HCT116 (cell line): Measurements from ENCODE around the gene LAMA1. TPM values are rescaled to one million over a fixed set of nuclear protein-coding genes. Genes with fewer than 3 reads are reported as not detected.

Experiments
- ATAC-seq: fragments of 200-7000 bp; cut with Tn5 transposase; 2 replicates; pipeline ENCODE4 v1.9.1; 2020; ENCODE audit warnings: mild to moderate bottlenecking, moderate library complexity
- BruUV-seq: library from RNA; stranded (reverse); fragments of 400-500 nt; replicated peaks from 2 replicates; lab custom pipeline; 2021; lab: Mats Ljungman, UMichigan
- CTCF ChIA-PET: fragments of 300-600 bp; sonication (Branson Sonifier 250); formaldehyde crosslinking; loops from one replicate; lab custom pipeline; 2021; ENCODE audit warnings: antibody characterized with exemption; lab: Charles Lee
- POLR2A ChIA-PET: fragments of 300-600, 350-600 bp; sonication (Branson Sonifier 250); formaldehyde crosslinking; loops from one replicate; lab custom pipeline; 2021; ENCODE audit warnings: antibody characterized with exemption; lab: Charles Lee
- RAD21 ChIA-PET, 2 experiments: fragments of 300-600 bp; sonication (Branson Sonifier 250); formaldehyde crosslinking; loops; one replicate each; lab custom pipeline; 2023; ENCODE audit warnings: low total read pairs in 2 of 2; ENCODE audit not compliant: uncharacterized antibody in 2 of 2, unreplicated experiment in 2 of 2, low non-redundant PET in 1 of 2; lab: Charles Lee
- DNase-seq: peaks from one replicate; pipeline ENCODE4 v3.0.0-alpha.2; 2010; ENCODE audit warnings: low read depth, low spot score
- H2AFZ ChIP-seq: fragments of 200-600 bp; shearing (Covaris generic), sonication (generic); 2 replicates; pipeline ENCODE4 v1.6.1; 2017; ENCODE audit warnings: low read depth, mixed run types, mixed read lengths, antibody characterized with exemption, low read length; ENCODE audit not compliant: poor library complexity, severe bottlenecking
- H3K27ac ChIP-seq: 2 replicates; pipeline ENCODE4 v1.5.1; 2012; ENCODE audit warnings: low read depth, low read length
- H3K27me3 ChIP-seq: fragments of 200-600 bp; sonication (generic); 2 replicates; pipeline ENCODE4 v1.6.1; 2016; ENCODE audit warnings: mixed run types, low read length, mixed read lengths; ENCODE audit not compliant: insufficient read depth
- H3K36me3 ChIP-seq, 2 experiments: fragments of 200-500 bp in 1 of 2; fragments of 200-600 bp in 1 of 2; sonication (Bioruptor generic) in 1 of 2; sonication (generic) in 1 of 2; 2 replicates each; pipeline versions ENCODE4 v1.5.1 to v1.6.1; 2014 to 2016; ENCODE audit warnings: low read length in 2 of 2, inconsistent platforms in 1 of 2, mixed read lengths in 1 of 2, mixed run types in 1 of 2; ENCODE audit not compliant: insufficient read depth in 2 of 2, control insufficient read depth in 1 of 2
- H3K4me1 ChIP-seq, 2 experiments: fragments of 200-600 bp in 1 of 2; sonication (generic) in 1 of 2; 2 replicates each; pipeline versions ENCODE4 v1.5.1 to v1.6.1; 2012 to 2017; ENCODE audit warnings: low read length in 2 of 2, inconsistent platforms in 1 of 2, mild to moderate bottlenecking in 1 of 2, mixed read lengths in 1 of 2, mixed run types in 1 of 2, moderate library complexity in 1 of 2; ENCODE audit not compliant: insufficient read depth in 2 of 2, control insufficient read depth in 1 of 2
- H3K4me2 ChIP-seq: fragments of 200-600 bp; sonication (generic); 2 replicates; pipeline ENCODE4 v1.6.1; 2017; ENCODE audit warnings: mixed run types, low read length, mixed read lengths
- H3K4me3 ChIP-seq, 2 experiments: fragments of 200-600 bp in 1 of 2; sonication (generic) in 1 of 2; replicated peaks in 1 of 2; 2 replicates each; pipeline ENCODE4 v1.5.1; 2011 to 2016; ENCODE audit warnings: low read length in 2 of 2, control low read depth in 1 of 2, low read depth in 1 of 2, mild to moderate bottlenecking in 1 of 2, mixed read lengths in 1 of 2, mixed run types in 1 of 2
- H3K79me2 ChIP-seq: fragments of 200-600 bp; sonication (generic); 2 replicates; pipeline ENCODE4 v1.6.1; 2017; ENCODE audit warnings: mild to moderate bottlenecking, mixed run types, low read length, moderate library complexity, mixed read lengths; ENCODE audit not compliant: insufficient read depth
- H3K9ac ChIP-seq: fragments of 200-600 bp; sonication (generic); 2 replicates; pipeline ENCODE4 v1.6.1; 2016; ENCODE audit warnings: low read length, mixed read lengths
- H3K9me2 ChIP-seq: fragments of 200-600 bp; sonication (generic), shearing (Covaris generic); 2 replicates; pipeline ENCODE4 v1.6.1; 2017; ENCODE audit warnings: mixed run types, mild to moderate bottlenecking, moderate library complexity; ENCODE audit not compliant: insufficient read depth
- H3K9me3 ChIP-seq, 2 experiments: fragments of 200-500 bp in 1 of 2; fragments of 200-600 bp in 1 of 2; sonication (Bioruptor generic) in 1 of 2; sonication (generic) in 1 of 2; 2 replicates each; pipeline ENCODE4 v1.6.1; 2014 to 2017; ENCODE audit warnings: low read length in 2 of 2, mixed read lengths in 2 of 2, inconsistent platforms in 1 of 2, low read depth in 1 of 2, mild to moderate bottlenecking in 1 of 2, mixed run types in 1 of 2, moderate library complexity in 1 of 2; ENCODE audit not compliant: control insufficient read depth in 1 of 2, insufficient read depth in 1 of 2
- H4K20me1 ChIP-seq: fragments of 200-600 bp; sonication (generic), shearing (Covaris generic); 2 replicates; pipeline ENCODE4 v1.6.1; 2017; ENCODE audit warnings: mixed run types, mild to moderate bottlenecking, moderate library complexity; ENCODE audit not compliant: insufficient read depth
- ATF3 ChIP-seq: IDR thresholded peaks from 2 replicates; pipeline ENCODE4 v1.6.1; 2012
- CBX3 ChIP-seq: IDR thresholded peaks from 2 replicates; pipeline ENCODE4 v1.6.1; 2012; ENCODE audit warnings: low read depth
- CEBPB ChIP-seq: IDR thresholded peaks from 2 replicates; pipeline ENCODE4 v1.6.1; 2012; ENCODE audit warnings: low read depth
- CTCF ChIP-seq, 3 experiments: fragments of 200-600 bp in 1 of 3; sonication (generic) in 1 of 3; IDR thresholded peaks in 2 of 3; conservative IDR thresholded peaks in 1 of 3; 2 replicates each; pipeline ENCODE4 v1.5.1; 2012 to 2017; ENCODE audit warnings: low read depth in 2 of 3, low read length in 2 of 3, antibody characterized with exemption in 1 of 3, borderline replicate concordance in 1 of 3, control low read depth in 1 of 3, mild to moderate bottlenecking in 1 of 3, mixed read lengths in 1 of 3, mixed run types in 1 of 3, moderate library complexity in 1 of 3; ENCODE audit not compliant: insufficient read depth in 1 of 3
- ELF1 ChIP-seq: IDR thresholded peaks from 2 replicates; pipeline ENCODE4 v1.6.1; 2012; ENCODE audit warnings: low read depth, borderline replicate concordance
- EZH2 ChIP-seq: fragments of 200-600 bp; sonication (generic); IDR thresholded peaks from 2 replicates; pipeline ENCODE4 v1.6.1; 2017; ENCODE audit warnings: antibody characterized with exemption, mixed run types
- EZH2phosphoT487 ChIP-seq: fragments of 200-600 bp; IDR thresholded peaks from 2 replicates; pipeline ENCODE4 v1.6.1; 2018; ENCODE audit warnings: antibody characterized with exemption, borderline replicate concordance
- FOSL1 ChIP-seq: IDR thresholded peaks from 2 replicates; pipeline ENCODE4 v1.6.1; 2012; ENCODE audit warnings: low read depth
- JUND ChIP-seq: IDR thresholded peaks from 2 replicates; pipeline ENCODE4 v1.6.1; 2012
- POLR2A ChIP-seq: IDR thresholded peaks from 2 replicates; pipeline ENCODE4 v1.7.0; 2011; ENCODE audit warnings: borderline replicate concordance; ENCODE audit not compliant: insufficient read depth, insufficient read length; ENCODE audit errors: extremely low read depth
- RAD21 ChIP-seq: IDR thresholded peaks from 2 replicates; pipeline ENCODE4 v1.6.1; 2012; ENCODE audit warnings: low read depth, mild to moderate bottlenecking
- REST ChIP-seq: IDR thresholded peaks from 2 replicates; pipeline ENCODE4 v1.6.1; 2012; ENCODE audit warnings: low read depth
- SIN3A ChIP-seq: IDR thresholded peaks from 2 replicates; pipeline ENCODE4 v1.6.1; 2012; ENCODE audit warnings: low read depth
- YY1 ChIP-seq: IDR thresholded peaks from 2 replicates; pipeline ENCODE4 v1.6.1; 2011; ENCODE audit warnings: low read length, low read depth, moderate library complexity, mild to moderate bottlenecking; ENCODE audit not compliant: insufficient replicate concordance; ENCODE audit errors: extremely low read depth
- ZBTB33 ChIP-seq: IDR thresholded peaks from 2 replicates; pipeline ENCODE4 v1.6.1; 2011; ENCODE audit warnings: mild to moderate bottlenecking, low read length, moderate library complexity; ENCODE audit not compliant: insufficient replicate concordance; ENCODE audit errors: extremely low read depth
- ZNF274 ChIP-seq: fragments of 200-500 bp; sonication (Bioruptor generic); IDR thresholded peaks from 2 replicates; pipeline ENCODE4 v1.6.1; 2014; ENCODE audit warnings: mild to moderate bottlenecking, low read depth, low read length, inconsistent platforms
- intact Hi-C: fragments of 100-400 bp; cut with micrococcal nuclease; formaldehyde crosslinking; loops from 2 replicates; pipeline ENCODE4 v1.10.0; 2022
- total RNA-seq: library from RNA; stranded (reverse); gene quantifications from one replicate; pipeline ENCODE4 v1.2.1, GENCODE V29; 2021; ENCODE audit not compliant: unreplicated experiment

Gene LAMA1
- total RNA-seq, 1 experiment from 2014 or later, result 0.05 TPM

- TF ChIP-seq EZH2phosphoT487 (no peak), ATF3 (no peak)
These were observed 162.3 kb downstream of the LAMA1 start (continued) for GRCh38 chr18:6955304-6955703.

- POLR2A ChIA-PET, result no interaction called here
- no peaks in the 10 kb centered on the region for H3K27me3 ChIP-seq
- H3K4me1 ChIP-seq, result no peaks in the 10 kb centered on the region
- no peaks in the 10 kb centered on the region for H3K9me2 ChIP-seq
- BruUV-seq, result no TSS peak
- no peak overlapping the region for H2AFZ ChIP-seq
- H3K4me2 ChIP-seq, result no peak overlapping the region
- intact Hi-C loops, result no loop called here
- H4K20me1 ChIP-seq, result no peaks in the 10 kb centered on the region
- no peaks in the 10 kb centered on the region for H3K79me2 ChIP-seq
- no peak for ATAC-seq
- no peak for TF ChIP-seq CEBPB
- no peak for TF ChIP-seq ZBTB33
- no peak for TF ChIP-seq FOSL1
- TF ChIP-seq RAD21, result no peak
- TF ChIP-seq JUND, result no peak
- TF ChIP-seq EZH2phosphoT487, result no peak
- no peak for TF ChIP-seq EZH2
- TF ChIP-seq REST, result no peak
- TF ChIP-seq POLR2A, result no peak
- TF ChIP-seq SIN3A, result no peak
- TF ChIP-seq YY1, result no peak
- TF ChIP-seq ELF1, result no peak
- TF ChIP-seq ZNF274, result no peak
- TF ChIP-seq CBX3, result no peak
- no peak for TF ChIP-seq CTCF (IDR thresholded peaks at IDR 0.05 in 2 of 3, conservative IDR thresholded peaks at IDR 0.05 in 1 of 3; ENCODE audit: borderline replicate concordance in 1 of 3, insufficient read depth in 1 of 3, low read depth in 2 of 3, low read length in 2 of 3)
- TF ChIP-seq, all 23 proteins: peak for 0
- RAD21 ChIA-PET, result no interaction called here
- Histone ChIP-seq H3K9ac (no peak overlapping the region), H3K27ac (no peak overlapping the region), H3K9me3 (peaks cover 0 to 26% of the 10 kb centered on the region in 2 experiments; a peak in 2 of 4 replicates), H3K36me3 (no peaks in the 10 kb centered on the region), H3K4me3 (no peak overlapping the region)
- no peak for DNase-seq
- CTCF ChIA-PET, result no interaction called here
These were observed 163.1 kb downstream of the LAMA1 start for GRCh38 chr18:6954501-6954900.
